GM12878 (cell line): ENCODE results near the gene RPS6KA4.

ENCODE experiments used
- CTCF ChIP-seq, 3 experiments: IDR thresholded peaks in 2 of 3; conservative IDR thresholded peaks in 1 of 3; 2 replicates each; pipeline ENCODE4 v1.5.1; 2011; ENCODE audit warnings: low read depth in 3 of 3, low read length in 3 of 3, mild to moderate bottlenecking in 3 of 3, control low read depth in 2 of 3, moderate library complexity in 2 of 3, inconsistent platforms in 1 of 3, mixed read lengths in 1 of 3; ENCODE audit not compliant: control insufficient read depth in 2 of 3, insufficient read depth in 1 of 3; ENCODE audit errors: extremely low read depth in 1 of 3
- NRF1 ChIP-seq: conservative IDR thresholded peaks from 2 replicates; pipeline ENCODE4 v1.6.1; 2011; ENCODE audit warnings: mild to moderate bottlenecking, low read depth, low read length, improper control_type of control experiment

DNA sequence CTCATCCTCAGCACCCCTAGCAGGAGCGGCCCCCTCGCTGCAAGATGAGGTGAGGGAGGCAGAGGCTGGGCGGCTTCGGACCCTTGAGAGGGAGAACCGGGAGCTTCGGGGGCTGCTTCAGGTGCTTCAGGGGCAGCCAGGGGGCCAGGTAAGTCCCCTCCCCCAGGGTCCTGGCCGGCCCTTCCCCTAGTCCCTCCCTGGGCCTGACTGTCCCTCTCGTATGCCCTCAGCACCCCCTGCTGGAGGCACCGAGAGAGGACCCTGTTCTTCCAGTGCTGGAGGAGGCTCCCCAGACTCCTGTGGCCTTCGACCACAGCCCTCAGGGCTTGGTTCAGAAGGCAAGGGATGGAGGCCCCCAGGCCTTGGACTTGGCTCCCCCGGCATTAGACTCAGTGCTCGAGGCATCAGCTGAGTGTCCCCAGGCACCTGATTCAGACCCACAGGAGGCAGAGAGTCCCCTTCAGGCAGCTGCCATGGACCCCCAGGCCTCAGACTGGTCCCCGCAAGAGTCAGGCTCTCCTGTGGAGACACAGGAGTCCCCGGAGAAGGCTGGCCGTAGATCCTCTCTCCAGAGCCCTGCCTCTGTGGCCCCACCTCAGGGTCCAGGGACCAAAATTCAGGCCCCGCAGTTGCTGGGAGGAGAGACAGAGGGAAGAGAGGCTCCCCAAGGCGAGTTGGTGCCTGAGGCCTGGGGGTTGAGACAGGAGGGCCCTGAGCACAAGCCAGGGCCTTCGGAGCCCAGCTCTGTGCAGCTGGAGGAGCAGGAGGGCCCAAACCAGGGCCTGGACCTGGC lies 15.0 kb upstream of the RPS6KA4 start:
- TF ChIP-seq NRF1 (no peak), CTCF (IDR thresholded peaks at IDR 0.05 in 2 of 3, conservative IDR thresholded peaks at IDR 0.05 in 1 of 3; ENCODE audit: control insufficient read depth in 2 of 3, extremely low read depth in 1 of 3, insufficient read depth in 1 of 3, low read depth in 3 of 3, low read length in 3 of 3) (peak; percentile 13 to 32 (median 30); a peak in 1 of 6 replicates)
